GM20000 (cell line): Measurements from ENCODE around the gene TEX50.
"Not testable (repeated sequence)": the region's sequence is repeated elsewhere in the genome, so short reads cannot be mapped to it uniquely, and the experiment has no call there.

ENCODE experiments used
- DNase-seq: peaks from one replicate; pipeline ENCODE4 v3.0.0; 2012; ENCODE audit warnings: low spot score
- CTCF ChIP-seq: IDR thresholded peaks from 2 replicates; pipeline ENCODE4 v1.5.1; 2012; ENCODE audit warnings: mild to moderate bottlenecking, control low read depth; ENCODE audit errors: extremely low read depth, missing control alignments

Gene TEX50

GRCh38 chr1:173682184-173682583, 47.0 kb downstream of the TEX50 start:
- DNase-seq = no peak
- no peak for TF ChIP-seq CTCF

GRCh38 chr1:173683838-173684237, 48.7 kb downstream of the TEX50 start:
- not testable (repeated sequence) for DNase-seq

DNA sequence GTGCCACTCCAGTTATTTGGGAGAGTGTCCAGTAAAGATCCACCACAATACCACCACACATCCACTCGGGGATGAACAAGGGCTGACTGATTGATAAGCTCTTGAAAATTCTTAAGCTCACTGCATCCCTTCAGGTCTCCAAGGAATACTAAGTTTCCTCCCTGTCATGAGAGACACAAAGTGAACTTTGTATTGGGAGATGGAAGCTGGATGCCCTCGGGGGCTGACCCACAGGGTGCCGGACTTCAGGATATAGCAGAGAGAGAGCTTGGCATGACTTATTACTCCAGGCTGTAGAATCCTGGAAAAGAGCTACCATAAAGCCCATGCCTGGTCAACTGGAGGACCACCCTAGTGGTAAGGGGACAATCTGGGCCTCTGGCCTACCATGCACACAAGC, 50.0 kb downstream of the TEX50 start:
- DNase-seq = not testable (repeated sequence)
